GM23248 (cell line): ENCODE measurements around the gene TNFAIP8L2. TPM values are rescaled to one million over a fixed set of nuclear protein-coding genes. Genes with fewer than 3 reads are reported as not detected.
A peak's percentile ranks its signal among the peaks of the same experiment; 100 is the strongest.
"Not testable (repeated sequence)": the region's sequence is repeated elsewhere in the genome, so short reads cannot be mapped to it uniquely, and the experiment has no call there.

Experiments
- DNase-seq: peaks from one replicate; pipeline ENCODE4 v3.0.0-alpha.2; 2015
- H2AFZ ChIP-seq: fragments of 200-600 bp; sonication (generic); 2 replicates; pipeline ENCODE4 v1.6.1; 2016; ENCODE audit warnings: antibody characterized with exemption
- H3F3A ChIP-seq: fragments of 200-600 bp; sonication (generic); 2 replicates; pipeline ENCODE4 v1.6.1; 2016; ENCODE audit warnings: mild to moderate bottlenecking, antibody characterized with exemption, mixed run types; ENCODE audit not compliant: insufficient read depth
- H3K27ac ChIP-seq: fragments of 200-600 bp; sonication (generic); 2 replicates; pipeline ENCODE4 v1.5.1; 2016; ENCODE audit warnings: mild to moderate bottlenecking
- H3K27me3 ChIP-seq: fragments of 200-600 bp; sonication (generic); replicated peaks from 2 replicates; pipeline ENCODE4 v1.6.1; 2016; ENCODE audit warnings: mild to moderate bottlenecking; ENCODE audit not compliant: insufficient read depth
- H3K36me3 ChIP-seq: fragments of 200-600 bp; sonication (generic); 2 replicates; pipeline ENCODE4 v1.6.1; 2016; ENCODE audit warnings: low read depth, mild to moderate bottlenecking
- H3K4me1 ChIP-seq: fragments of 200-600 bp; sonication (generic); 2 replicates; pipeline ENCODE4 v1.6.1; 2016; ENCODE audit warnings: mild to moderate bottlenecking; ENCODE audit not compliant: insufficient read depth
- H3K4me2 ChIP-seq: fragments of 200-600 bp; sonication (generic); one replicate; pipeline ENCODE4 v1.6.1; 2016; ENCODE audit warnings: mild to moderate bottlenecking; ENCODE audit not compliant: unreplicated experiment
- H3K4me3 ChIP-seq: fragments of 200-600 bp; sonication (generic); 2 replicates; pipeline ENCODE4 v1.5.1; 2016; ENCODE audit warnings: mild to moderate bottlenecking
- H3K79me2 ChIP-seq: fragments of 200-600 bp; sonication (generic); 2 replicates; pipeline ENCODE4 v1.6.1; 2016; ENCODE audit warnings: mild to moderate bottlenecking; ENCODE audit not compliant: insufficient read depth
- H3K9ac ChIP-seq: fragments of 200-600 bp; sonication (generic); 2 replicates; pipeline ENCODE4 v1.6.1; 2016; ENCODE audit warnings: mild to moderate bottlenecking
- H3K9me2 ChIP-seq: fragments of 200-600 bp; sonication (generic); 2 replicates; pipeline ENCODE4 v1.6.1; 2016; ENCODE audit warnings: mixed run types, mild to moderate bottlenecking, moderate library complexity; ENCODE audit not compliant: insufficient read depth
- H3K9me3 ChIP-seq: fragments of 200-600 bp; sonication (generic); one replicate; pipeline ENCODE4 v1.6.1; 2017; ENCODE audit warnings: low read depth
- H4K20me1 ChIP-seq: fragments of 200-600 bp; sonication (generic); 2 replicates; pipeline ENCODE4 v1.6.0; 2016; ENCODE audit not compliant: insufficient read depth
- EZH2 ChIP-seq: fragments of 200-600 bp; sonication (generic); IDR thresholded peaks from 2 replicates; pipeline ENCODE4 v1.6.1; 2018; ENCODE audit warnings: antibody characterized with exemption, mild to moderate bottlenecking; ENCODE audit not compliant: insufficient read depth, poor library complexity, severe bottlenecking
- EZH2phosphoT487 ChIP-seq: fragments of 200-600 bp; sonication (generic); IDR thresholded peaks from 2 replicates; pipeline ENCODE4 v1.6.1; 2018; ENCODE audit warnings: antibody characterized with exemption, moderate library complexity, mild to moderate bottlenecking, low read depth; ENCODE audit not compliant: insufficient read depth
- WGBS, 2 experiments: methylation state at CpG; one replicate each; pipeline ENCODE4 v1.1.6; 2015 to 2017; ENCODE audit warnings: low lambda C conversion rate in 2 of 2, low coverage in 1 of 2; ENCODE audit errors: missing lambda C conversion rate in 2 of 2; 5-methylcytosine and 5-hydroxymethylcytosine counted together
- in situ Hi-C: fragments of 300-500 bp; cut with MboI; formaldehyde crosslinking; loops from 2 replicates; pipeline ENCODE4 v1.15.0; 2020
- polyA plus RNA-seq: library from polyadenylated mRNA; unstranded; fragments of >200 nt; fragmentation: Nextera tagmentation; extraction: Ambion mirVana; gene quantifications from 2 replicates; pipeline ENCODE4 v1.2.1, GENCODE V29; 2016
- total RNA-seq: library from RNA; depleted of rRNA; stranded (reverse); fragments of >200 nt; shearing (Covaris generic); gene quantifications from 2 replicates; pipeline ENCODE4 v1.2.3, GENCODE V29; 2014; rRNA removed

The TNFAIP8L2 gene
- total and polyA plus RNA-seq, 2 experiments from 2014 or later, result not detected

GRCh38 chr1:151197863-151198253, 41.4 kb downstream of the TNFAIP8L2 start:
- H3F3A ChIP-seq, result peaks cover 43% of the 10 kb centered on the region
- WGBS, 2 experiments, result 3% methylated on average over 10 of the region's 10 CpGs
- peaks cover 4% of the 10 kb centered on the region; the same call in 1 of the 2 replicates for H3K36me3 ChIP-seq
- H4K20me1 ChIP-seq, result no peaks in the 10 kb centered on the region; the same call in 1 of the 2 replicates
- H3K27ac ChIP-seq, result peak overlapping the region; percentile 93
- no peaks in the 10 kb centered on the region for H3K9me3 ChIP-seq
- H3K79me2 ChIP-seq, result peaks cover 45% of the 10 kb centered on the region
- no peak for DNase-seq
- H3K9ac ChIP-seq, result peak overlapping the region; percentile 98
- no peak for TF ChIP-seq EZH2phosphoT487
- TF ChIP-seq EZH2, result no peak
- H3K27me3 ChIP-seq, result no peaks in the 10 kb centered on the region
- peak overlapping the region; percentile 86 for H3K4me2 ChIP-seq
- in situ Hi-C loops, result no loop called here
- peaks cover 34% of the 10 kb centered on the region for H3K4me1 ChIP-seq
- H3K9me2 ChIP-seq, result no peaks in the 10 kb centered on the region
- H2AFZ ChIP-seq, result peak overlapping the region; percentile 71
- H3K4me3 ChIP-seq, result peak overlapping the region; percentile 100

GRCh38 chr1:151198254-151199127, 42.0 kb downstream of the TNFAIP8L2 start, which contains the start of gene PIP5K1A:
Gene PIP5K1A, plus strand, starts transcription at chr1:151198552. Its CDS starts 445 bp downstream, at chr1:151198997.
- Histone ChIP-seq H3K4me3 (peak within 1 kb of the TSS; percentile 100), H3K4me1 (peaks cover 34% of the 10 kb centered on the region), H3K9me3 (no peaks in the 10 kb centered on the region), H3K4me2 (peak within 1 kb of the TSS; percentile 86), H3K9me2 (no peaks in the 10 kb centered on the region), H3K27ac (peak within 1 kb of the TSS; percentile 93), H3K79me2 (peaks cover 52% of the 10 kb centered on the region), H3K36me3 (peaks cover 9% of the 10 kb centered on the region; the same call in 1 of the 2 replicates), H2AFZ (peak within 1 kb of the TSS; percentile 71), H3K27me3 (no peaks in the 10 kb centered on the region), H3K9ac (peak within 1 kb of the TSS; percentile 98), H4K20me1 (no peaks in the 10 kb centered on the region; the same call in 1 of the 2 replicates), H3F3A (peaks cover 46% of the 10 kb centered on the region)
- in situ Hi-C loops, result no loop called here
- 1 to 2% methylated on average over 60 of the region's 60 CpGs for WGBS, 2 experiments
- TF ChIP-seq EZH2phosphoT487 (no peak), EZH2 (no peak)
- peak; percentile 99 for DNase-seq

DNA sequence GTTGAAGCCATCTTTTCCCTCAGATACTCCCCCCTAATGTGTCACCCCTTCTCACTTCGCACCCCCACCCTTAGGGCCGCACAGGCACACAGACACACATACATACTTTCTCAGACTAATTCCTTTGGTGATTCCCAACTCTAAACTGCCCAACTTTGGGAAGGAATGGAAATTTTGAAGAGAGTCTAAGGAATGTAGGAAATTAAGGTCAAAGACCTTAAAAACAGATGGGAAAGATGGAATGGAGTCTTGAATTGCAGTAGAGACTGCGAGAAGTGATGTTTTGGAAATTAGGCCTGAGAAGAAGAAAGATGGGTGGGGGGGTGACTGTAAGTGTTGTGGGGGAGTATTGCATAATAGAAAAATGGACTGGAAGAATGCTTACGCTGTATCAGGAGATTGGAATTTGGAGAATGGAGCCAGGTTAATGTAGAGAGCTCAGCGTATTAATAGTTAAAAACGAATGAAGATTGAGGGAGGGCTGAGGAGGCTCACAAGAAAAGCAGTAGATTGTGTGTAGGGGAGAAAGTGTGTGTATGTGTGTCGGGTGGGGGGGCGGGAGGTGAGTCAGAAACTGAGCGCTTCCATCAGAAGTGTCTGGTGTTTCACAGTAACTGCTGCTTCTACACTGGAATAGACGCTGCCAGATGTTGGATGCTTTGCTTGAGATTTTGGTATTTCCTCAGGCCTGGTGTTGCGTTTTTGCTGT, 43.6 kb downstream of the TNFAIP8L2 start:
- no peak overlapping the region for H2AFZ ChIP-seq

DNA sequence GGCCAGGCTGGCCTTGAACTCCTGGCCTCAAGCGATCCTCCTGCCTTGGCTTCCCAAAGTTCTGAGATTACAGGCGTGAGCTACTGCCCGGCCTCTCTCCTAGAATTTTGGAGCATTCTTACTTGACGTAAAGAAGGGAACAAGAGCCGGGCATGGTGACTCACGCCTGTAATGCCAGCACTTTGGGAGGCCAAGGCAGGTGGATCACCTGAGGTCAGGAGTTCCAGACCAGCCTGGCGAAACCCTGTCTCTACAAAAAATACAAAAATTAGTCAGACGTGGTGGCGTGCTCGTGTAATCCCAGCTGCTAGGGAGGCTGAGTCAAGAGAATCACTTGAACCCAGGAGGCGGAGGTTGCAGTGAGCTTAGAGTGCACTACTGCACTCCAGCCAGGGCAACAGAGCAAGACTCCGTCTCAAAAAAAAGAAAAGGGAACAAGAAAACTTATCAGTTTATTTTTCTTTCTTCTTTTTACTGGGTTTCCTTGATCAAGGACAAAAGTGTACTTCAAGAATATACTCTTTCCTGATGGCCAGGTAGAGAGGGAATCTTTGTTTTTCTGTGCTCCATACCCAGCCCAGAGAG, 49.0 kb downstream of the TNFAIP8L2 start:
- in situ Hi-C loops, H3K27me3 ChIP-seq, H3K4me2 ChIP-seq, DNase-seq, H3K9ac ChIP-seq, H3K9me2 ChIP-seq, H3K4me3 ChIP-seq, H3K27ac ChIP-seq, H3K9me3 ChIP-seq, H2AFZ ChIP-seq: not testable (repeated sequence)
- 87 to 90% methylated on average over 12 of the region's 12 CpGs for WGBS, 2 experiments
- Histone ChIP-seq H3K79me2 (peaks cover 100% of the 10 kb centered on the region), H4K20me1 (peaks cover 23% of the 10 kb centered on the region; the same call in 1 of the 2 replicates), H3K4me1 (peaks cover 26% of the 10 kb centered on the region), H3K36me3 (peaks cover 52% of the 10 kb centered on the region), H3F3A (peaks cover 51% of the 10 kb centered on the region)

More for the DNA sequence above, 43.6 kb downstream of the TNFAIP8L2 start:
- Histone ChIP-seq H4K20me1 (peaks cover 6% of the 10 kb centered on the region; the same call in 1 of the 2 replicates), H3K27me3 (no peaks in the 10 kb centered on the region), H3K9ac (peak overlapping the region; percentile 98), H3K4me3 (peak overlapping the region; percentile 100), H3K36me3 (peaks cover 13% of the 10 kb centered on the region; the same call in 1 of the 2 replicates), H3K9me3 (no peaks in the 10 kb centered on the region), H3K4me1 (peaks cover 27% of the 10 kb centered on the region), H3K9me2 (no peaks in the 10 kb centered on the region), H3K4me2 (peak overlapping the region; percentile 100), H3F3A (peaks cover 51% of the 10 kb centered on the region), H3K27ac (peak overlapping the region; percentile 93), H3K79me2 (peaks cover 67% of the 10 kb centered on the region)
- peak; percentile 93 for DNase-seq
- no peak for TF ChIP-seq EZH2phosphoT487
- TF ChIP-seq EZH2, result no peak
- in situ Hi-C loops, result no loop called here
- 2 to 5% methylated on average over 9 to 11 of the region's 11 CpGs for WGBS, 2 experiments

Other genes with a start within 250 kb of the TNFAIP8L2 start
- 21.4 and 30.2 TPM in 2 replicates for gene SETDB1, start 230.3 kb upstream of the TNFAIP8L2 start, total RNA-seq
- 9.7 and 10.2 TPM in 2 replicates for gene SETDB1, start 230.3 kb upstream of the TNFAIP8L2 start, polyA plus RNA-seq
- 124 and 148 TPM in 2 replicates for gene CERS2, start 181.8 kb upstream of the TNFAIP8L2 start, total RNA-seq
- 201 and 202 TPM in 2 replicates for gene CERS2, start 181.8 kb upstream of the TNFAIP8L2 start, polyA plus RNA-seq
- gene ANXA9, start 174.4 kb upstream of the TNFAIP8L2 start, total RNA-seq, result not detected in 2 replicates
- gene ANXA9, start 174.4 kb upstream of the TNFAIP8L2 start, polyA plus RNA-seq, result 0.16 and 0.26 TPM in 2 replicates
- 7.7 and 9.1 TPM in 2 replicates for gene MINDY1, start 149.7 kb upstream of the TNFAIP8L2 start, total RNA-seq
- 4.6 and 6.1 TPM in 2 replicates for gene MINDY1, start 149.7 kb upstream of the TNFAIP8L2 start, polyA plus RNA-seq
- 7.2 and 10.5 TPM in 2 replicates for gene PRUNE1, start 148.2 kb upstream of the TNFAIP8L2 start, total RNA-seq
- 9.0 and 10.8 TPM in 2 replicates for gene PRUNE1, start 148.2 kb upstream of the TNFAIP8L2 start, polyA plus RNA-seq
- not detected in 2 replicates for gene BNIPL, start 120.1 kb upstream of the TNFAIP8L2 start, total RNA-seq
- gene BNIPL, start 120.1 kb upstream of the TNFAIP8L2 start, polyA plus RNA-seq, result 0.09 TPM in 1 of 2 replicates, not detected in the other
- 1.0 and 2.8 TPM in 2 replicates for gene C1orf56, start 108.9 kb upstream of the TNFAIP8L2 start, total RNA-seq
- 15.8 and 17.7 TPM in 2 replicates for gene C1orf56, start 108.9 kb upstream of the TNFAIP8L2 start, polyA plus RNA-seq
- gene CDC42SE1, start 97.0 kb upstream of the TNFAIP8L2 start, total RNA-seq, result 52.2 and 63.2 TPM in 2 replicates
- 17.3 and 18.2 TPM in 2 replicates for gene CDC42SE1, start 97.0 kb upstream of the TNFAIP8L2 start, polyA plus RNA-seq
- gene MLLT11, start 96.3 kb upstream of the TNFAIP8L2 start, total RNA-seq, result 1.9 and 3.7 TPM in 2 replicates
- 7.3 and 7.7 TPM in 2 replicates for gene MLLT11, start 96.3 kb upstream of the TNFAIP8L2 start, polyA plus RNA-seq
- gene GABPB2, start 85.9 kb upstream of the TNFAIP8L2 start, total RNA-seq, result 14.7 and 14.9 TPM in 2 replicates
- gene GABPB2, start 85.9 kb upstream of the TNFAIP8L2 start, polyA plus RNA-seq, result 7.4 and 8.4 TPM in 2 replicates
- gene SEMA6C, start 10.0 kb upstream of the TNFAIP8L2 start, total RNA-seq, result 1.4 and 3.8 TPM in 2 replicates
- 0.58 and 1.1 TPM in 2 replicates for gene SEMA6C, start 10.0 kb upstream of the TNFAIP8L2 start, polyA plus RNA-seq
- 7.1 and 11.5 TPM in 2 replicates for gene LYSMD1, start 9.3 kb downstream of the TNFAIP8L2 start, total RNA-seq
- 3.4 and 4.4 TPM in 2 replicates for gene LYSMD1, start 9.3 kb downstream of the TNFAIP8L2 start, polyA plus RNA-seq
- 27.7 and 35.2 TPM in 2 replicates for gene SCNM1, start 9.5 kb downstream of the TNFAIP8L2 start, total RNA-seq
- 73.3 and 77.4 TPM in 2 replicates for gene SCNM1, start 9.5 kb downstream of the TNFAIP8L2 start, polyA plus RNA-seq
- not detected in 2 replicates for gene TMOD4, start 19.3 kb downstream of the TNFAIP8L2 start, total RNA-seq
- gene TMOD4, start 19.3 kb downstream of the TNFAIP8L2 start, polyA plus RNA-seq, result 0.24 TPM in 1 of 2 replicates, not detected in the other
- gene VPS72, start 33.5 kb downstream of the TNFAIP8L2 start, total RNA-seq, result 41.9 and 45.0 TPM in 2 replicates
- gene VPS72, start 33.5 kb downstream of the TNFAIP8L2 start, polyA plus RNA-seq, result 45.0 and 46.5 TPM in 2 replicates
- gene PIP5K1A, start 41.9 kb downstream of the TNFAIP8L2 start, total RNA-seq, result 53.5 and 62.8 TPM in 2 replicates
- 33.9 and 35.1 TPM in 2 replicates for gene PIP5K1A, start 41.9 kb downstream of the TNFAIP8L2 start, polyA plus RNA-seq
- gene PSMD4, start 98.1 kb downstream of the TNFAIP8L2 start, total RNA-seq, result 130 and 164 TPM in 2 replicates
- gene PSMD4, start 98.1 kb downstream of the TNFAIP8L2 start, polyA plus RNA-seq, result 166 and 175 TPM in 2 replicates
- gene ZNF687, start 125.7 kb downstream of the TNFAIP8L2 start, total RNA-seq, result 16.9 and 21.5 TPM in 2 replicates
- gene ZNF687, start 125.7 kb downstream of the TNFAIP8L2 start, polyA plus RNA-seq, result 3.0 and 3.6 TPM in 2 replicates
- gene PI4KB, start 170.8 kb downstream of the TNFAIP8L2 start, total RNA-seq, result 51.7 and 65.9 TPM in 2 replicates
- 47.5 and 50.2 TPM in 2 replicates for gene PI4KB, start 170.8 kb downstream of the TNFAIP8L2 start, polyA plus RNA-seq
- gene RFX5, start 190.6 kb downstream of the TNFAIP8L2 start, total RNA-seq, result 14.4 and 20.0 TPM in 2 replicates
- 11.0 and 11.3 TPM in 2 replicates for gene RFX5, start 190.6 kb downstream of the TNFAIP8L2 start, polyA plus RNA-seq
- gene SELENBP1, start 216.1 kb downstream of the TNFAIP8L2 start, total RNA-seq, result 3.5 and 4.0 TPM in 2 replicates
- 3.0 and 3.8 TPM in 2 replicates for gene SELENBP1, start 216.1 kb downstream of the TNFAIP8L2 start, polyA plus RNA-seq
- 214 and 262 TPM in 2 replicates for gene PSMB4, start 242.9 kb downstream of the TNFAIP8L2 start, total RNA-seq
- 186 and 193 TPM in 2 replicates for gene PSMB4, start 242.9 kb downstream of the TNFAIP8L2 start, polyA plus RNA-seq